ENCODE data around the gene IL4R. TPM values are rescaled to one million over a fixed set of nuclear protein-coding genes. Genes with fewer than 3 reads are reported as not detected.

IL4R gene
- total RNA-seq, 1 experiment from 2014 or later, result 28.6 TPM

- H3K27ac ChIP-seq (ENCODE audit: insufficient read length, low read depth, low read length), result no peak overlapping the region
- H3K9ac ChIP-seq (ENCODE audit: extremely low read depth, insufficient read length, low read length), result no peak overlapping the region
- no peak overlapping the region for H2AFZ ChIP-seq (ENCODE audit: low read length)
- no peak overlapping the region for H4K5ac ChIP-seq (ENCODE audit: insufficient read length, low read depth, low read length)
- H3K79me2 ChIP-seq (ENCODE audit: insufficient read depth, low read length), result no peaks in the 10 kb centered on the region
- no peaks in the 10 kb centered on the region for H3K9me3 ChIP-seq (ENCODE audit: control insufficient read depth, low read depth, low read length)
- H3K4me1 ChIP-seq (ENCODE audit: insufficient read depth, low read length), result no peaks in the 10 kb centered on the region
- no peak overlapping the region for H3K56ac ChIP-seq (ENCODE audit: insufficient read length, low read depth, low read length)
- no peak overlapping the region for H2BK5ac ChIP-seq (ENCODE audit: insufficient read length, low read length)
- H3K14ac ChIP-seq (ENCODE audit: insufficient read depth, low read length), result no peak overlapping the region
- no peak overlapping the region for H3K4me2 ChIP-seq (ENCODE audit: insufficient read depth, insufficient read length, low read length)
- H3K23ac ChIP-seq (ENCODE audit: insufficient read length, low read depth, low read length), result no peak overlapping the region
- H2BK20ac ChIP-seq (ENCODE audit: low read depth, low read length, poor library complexity, severe bottlenecking), result no peak overlapping the region
- Mint-ChIP-seq H3K27me3 (ENCODE audit: low read depth) (no peaks in the 10 kb centered on the region), H3K9me3 (no peaks in the 10 kb centered on the region), H3K27ac (no peak overlapping the region), H3K4me1 (no peaks in the 10 kb centered on the region), H3K4me3 (no peak overlapping the region), H3K36me3 (ENCODE audit: insufficient read depth in 1 of 3, low read depth in 3 of 3) (no peaks in the 10 kb centered on the region)
- no peak for TF ChIP-seq CTCF (conservative IDR thresholded peaks at IDR 0.05)
- no peak overlapping the region for H4K8ac ChIP-seq (replicated peaks; ENCODE audit: insufficient read length, low read depth, low read length)
- H2AK5ac ChIP-seq (ENCODE audit: insufficient read length, low read length), result no peak overlapping the region
- no peak overlapping the region for H2BK12ac ChIP-seq (ENCODE audit: insufficient read length, low read depth, low read length)
- H3K79me1 ChIP-seq (ENCODE audit: insufficient read depth, low read depth, low read length, poor library complexity, severe bottlenecking), result no peaks in the 10 kb centered on the region
- H3K4ac ChIP-seq (ENCODE audit: low read depth, low read length), result no peak overlapping the region
- no peaks in the 10 kb centered on the region for H3K23me2 ChIP-seq (ENCODE audit: insufficient read length, low read depth, low read length, poor library complexity, severe bottlenecking)
- no peak overlapping the region for H4K91ac ChIP-seq (ENCODE audit: insufficient read length, low read depth, low read length)
- no peak overlapping the region for H2BK15ac ChIP-seq (ENCODE audit: low read depth, low read length)
- no peaks in the 10 kb centered on the region for H3K27me3 ChIP-seq (ENCODE audit: insufficient read depth, low read length)
- H2BK120ac ChIP-seq (ENCODE audit: low read depth, low read length, poor library complexity, severe bottlenecking), result no peak overlapping the region
- H4K20me1 ChIP-seq (ENCODE audit: control insufficient read depth, insufficient read depth, insufficient read length), result no peaks in the 10 kb centered on the region
- DNase-seq, result no peak
- H3T11ph ChIP-seq (ENCODE audit: low read length), result no peak overlapping the region
- H3K18ac ChIP-seq (ENCODE audit: insufficient read length, low read depth, low read length), result no peak overlapping the region
Observed at GRCh38 chr16:27290562-27290961, 23.2 kb upstream of the IL4R start.
